Activated T-cell treated with anti-CD3 and anti-CD28 coated beads for 4 hours (primary cell): ENCODE measurements around the gene CCAR1.
"Not testable (repeated sequence)": the region's sequence is repeated elsewhere in the genome, so short reads cannot be mapped to it uniquely, and the experiment has no call there.

Source experiments
- DNase-seq: peaks from one replicate; pipeline ENCODE4 v3.0.0-alpha.2; 2020

The CCAR1 gene

GRCh38 chr10:68759223-68759863, 38.3 kb downstream of the CCAR1 start:
- DNase-seq = no peak

DNA sequence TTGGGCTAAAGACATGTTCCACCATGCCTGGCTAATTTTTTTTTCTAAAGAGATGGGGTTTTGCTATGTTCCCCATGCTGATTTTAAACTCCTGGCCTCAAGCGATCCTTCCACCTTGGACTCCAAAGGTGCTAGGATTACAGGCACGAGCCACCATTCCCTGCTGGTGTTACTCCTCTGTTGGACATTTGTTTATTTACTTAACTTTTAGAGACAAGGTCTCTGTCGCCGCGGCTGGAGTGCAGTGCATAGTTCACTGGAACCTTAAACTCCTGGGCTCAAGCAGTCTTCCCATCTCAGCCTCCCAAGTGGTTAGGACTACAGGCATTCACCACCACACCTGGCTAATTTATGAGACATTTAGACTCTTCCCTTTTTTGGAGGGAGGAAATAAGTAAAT, 38.9 kb downstream of the CCAR1 start:
- DNase-seq = no peak

DNA sequence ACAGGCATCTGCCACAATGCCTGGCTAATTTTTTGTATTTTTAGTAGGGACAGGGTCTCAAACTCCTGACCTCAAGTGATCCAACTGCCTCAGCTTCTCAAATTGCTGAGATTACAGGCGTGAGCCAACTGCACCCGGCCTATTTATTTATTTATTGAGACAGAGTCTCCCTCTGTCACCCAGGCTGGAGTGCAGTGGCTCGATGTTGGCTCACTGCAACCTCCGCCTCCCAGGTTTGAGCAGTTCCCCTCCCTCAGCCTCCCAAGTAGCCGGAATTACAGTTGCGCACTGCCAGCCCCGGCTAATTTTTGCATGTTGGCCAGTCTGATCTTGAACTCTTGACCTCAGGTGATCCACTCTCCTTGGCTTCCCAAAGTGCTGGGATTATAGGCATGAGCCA, 46.4 kb downstream of the CCAR1 start:
- not testable (repeated sequence) for DNase-seq

- DNase-seq = no peak
These were observed 60.9 kb downstream of the CCAR1 start for GRCh38 chr10:68781613-68782574.

GRCh38 chr10:68784476-68784875, 63.4 kb downstream of the CCAR1 start:
- no peak for DNase-seq

GRCh38 chr10:68787813-68788212, 66.8 kb downstream of the CCAR1 start:
- no peak for DNase-seq

DNA sequence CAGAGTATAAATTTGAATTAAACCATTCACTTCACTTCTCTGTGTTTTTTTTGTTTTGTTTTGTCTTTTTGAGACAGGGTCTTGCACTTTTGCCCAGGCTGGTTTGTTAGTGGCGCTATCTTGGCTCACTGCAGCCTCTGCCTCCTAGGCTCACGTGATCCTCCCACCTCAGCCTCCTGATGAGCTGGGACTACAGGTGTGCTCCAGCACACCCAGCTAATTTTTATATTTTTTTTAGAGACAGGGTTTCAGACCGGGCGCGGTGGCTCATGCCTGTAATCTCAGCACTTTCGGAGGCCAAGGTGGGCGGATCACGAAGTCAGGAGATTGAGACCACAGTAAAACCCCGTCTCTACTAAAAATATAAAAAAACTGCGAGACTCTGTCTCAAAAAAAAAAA, 69.4 kb downstream of the CCAR1 start:
- DNase-seq = no peak

GRCh38 chr10:68792115-68792514, 71.1 kb downstream of the CCAR1 start:
- no peak for DNase-seq

GRCh38 chr10:68795886-68796532, 75.0 kb downstream of the CCAR1 start:
- DNase-seq = no peak

DNA sequence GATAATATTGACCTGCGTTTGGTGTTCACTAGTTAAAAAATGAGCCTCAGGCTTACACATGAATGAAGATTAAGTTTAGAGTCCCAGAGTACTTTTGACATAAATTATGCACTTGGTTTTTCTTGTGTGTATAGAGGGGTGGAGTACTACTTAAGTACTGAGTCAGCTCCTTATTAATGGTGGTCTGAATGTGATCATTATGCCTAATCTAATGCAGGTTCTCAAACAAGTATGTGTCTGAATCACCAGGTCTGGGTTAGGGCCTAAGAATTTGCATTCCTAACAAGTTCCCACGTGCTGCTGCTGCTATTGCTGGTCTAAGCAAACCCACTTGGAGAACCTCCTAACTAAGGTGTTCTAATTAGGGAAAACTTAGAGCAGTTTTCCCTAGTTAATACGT, 75.6 kb downstream of the CCAR1 start:
- no peak for DNase-seq

DNA sequence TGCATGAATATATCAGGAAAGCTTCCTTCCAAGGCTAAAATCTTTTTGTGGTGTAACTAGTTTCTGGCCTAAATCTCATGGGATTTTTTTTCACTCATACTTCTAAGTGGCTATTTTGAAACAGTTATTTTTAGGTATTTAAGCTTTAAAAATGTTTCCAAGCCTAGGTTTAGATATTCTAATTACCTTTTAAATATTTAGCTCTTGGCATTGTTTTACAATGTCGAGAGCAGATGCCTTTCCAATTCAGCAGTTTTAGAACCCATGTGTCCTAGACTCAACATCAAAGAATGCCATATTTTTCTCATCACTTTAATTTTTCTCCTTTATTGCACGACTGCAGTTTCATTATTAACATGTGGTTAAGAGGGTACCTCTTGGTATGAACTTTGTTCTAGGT, 79.2 kb downstream of the CCAR1 start:
- DNase-seq = no peak

DNA sequence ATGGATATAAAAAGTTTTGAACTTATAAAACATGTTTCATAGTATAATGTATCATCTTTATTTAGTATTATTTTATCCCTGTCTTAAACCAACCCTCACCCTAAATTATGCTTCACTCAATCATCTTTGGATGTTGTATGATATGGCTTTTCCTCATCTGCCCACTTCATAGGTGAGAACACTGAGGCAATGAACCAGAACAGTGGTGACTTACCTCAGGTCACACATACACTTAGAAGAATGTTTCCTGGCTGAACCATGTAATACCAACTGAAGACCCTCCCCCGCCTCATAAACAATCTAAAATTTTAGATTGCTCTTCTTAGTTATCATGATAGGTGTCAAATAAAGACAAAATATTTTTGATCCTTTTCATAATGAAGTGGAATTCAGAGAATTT, 83.7 kb downstream of the CCAR1 start:
- DNase-seq = no peak

DNA sequence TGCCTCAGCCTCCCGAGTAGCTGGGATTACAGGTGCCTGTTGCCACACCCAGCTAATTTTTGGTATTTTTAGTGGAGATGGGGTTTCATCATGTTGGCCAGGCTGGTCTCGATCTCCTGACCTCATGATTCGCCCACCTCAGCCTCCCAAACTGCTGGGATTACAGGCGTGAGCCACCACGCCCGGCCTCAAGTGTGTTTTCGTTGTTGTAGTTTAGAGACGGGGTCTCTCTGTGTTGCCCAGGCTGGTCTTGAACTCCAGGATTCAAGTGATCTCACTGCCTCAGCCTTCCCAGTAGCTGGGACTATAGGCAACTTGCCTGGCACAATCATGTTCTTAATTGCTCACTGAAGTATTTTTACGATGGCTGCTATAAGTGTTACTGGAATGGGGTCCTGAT, 89.8 kb downstream of the CCAR1 start:
- DNase-seq = not testable (repeated sequence)

- no peak for DNase-seq
These were observed 90.4 kb downstream of the CCAR1 start for GRCh38 chr10:68811314-68812009.

- DNase-seq = no peak
These were observed 91.4 kb downstream of the CCAR1 start for GRCh38 chr10:68812420-68812819.

DNA sequence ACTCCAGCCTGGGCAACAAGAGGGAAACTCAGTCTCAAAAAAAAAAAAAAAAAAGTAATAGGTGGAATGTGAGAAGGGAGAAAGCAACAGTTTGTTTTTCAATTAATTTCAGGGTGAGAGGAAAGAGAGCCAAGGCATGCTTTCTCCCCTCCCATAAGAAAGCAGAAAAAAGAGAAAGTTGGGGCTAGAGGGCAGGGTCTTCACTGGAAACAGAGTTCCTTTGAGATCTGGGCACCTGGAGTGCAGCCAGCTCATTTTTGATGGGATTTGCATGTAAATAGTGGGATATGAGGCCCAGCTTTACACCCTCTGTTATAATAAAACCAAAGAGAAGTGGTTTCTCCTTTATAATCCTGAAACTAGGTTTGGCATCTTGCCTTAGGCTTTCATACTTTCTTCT, 92.5 kb downstream of the CCAR1 start:
- DNase-seq = no peak

- no peak for DNase-seq
These were observed 95.9 kb downstream of the CCAR1 start for GRCh38 chr10:68816796-68817412.

GRCh38 chr10:68820359-68820758, 99.3 kb downstream of the CCAR1 start:
- DNase-seq = not testable (repeated sequence)

DNA sequence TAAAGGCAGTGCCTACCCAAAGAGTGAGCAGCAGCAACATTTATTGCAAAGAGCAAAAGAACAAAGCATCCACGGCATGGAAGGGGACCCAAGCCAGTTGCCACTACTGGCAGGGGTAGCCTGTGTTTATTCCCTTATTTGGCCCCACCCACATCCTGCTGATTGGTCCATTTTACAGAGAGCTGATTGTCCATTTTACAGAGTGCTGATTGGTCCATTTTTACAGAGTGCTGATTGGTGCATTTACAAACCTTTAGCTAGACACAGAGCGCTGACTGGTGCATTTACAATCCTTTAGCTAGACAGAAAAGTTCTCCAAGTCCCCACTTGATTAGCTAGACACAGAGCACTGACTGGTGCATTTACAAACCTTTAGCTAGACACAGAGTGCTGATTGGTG, 101.6 kb downstream of the CCAR1 start:
- DNase-seq = not testable (repeated sequence)

DNA sequence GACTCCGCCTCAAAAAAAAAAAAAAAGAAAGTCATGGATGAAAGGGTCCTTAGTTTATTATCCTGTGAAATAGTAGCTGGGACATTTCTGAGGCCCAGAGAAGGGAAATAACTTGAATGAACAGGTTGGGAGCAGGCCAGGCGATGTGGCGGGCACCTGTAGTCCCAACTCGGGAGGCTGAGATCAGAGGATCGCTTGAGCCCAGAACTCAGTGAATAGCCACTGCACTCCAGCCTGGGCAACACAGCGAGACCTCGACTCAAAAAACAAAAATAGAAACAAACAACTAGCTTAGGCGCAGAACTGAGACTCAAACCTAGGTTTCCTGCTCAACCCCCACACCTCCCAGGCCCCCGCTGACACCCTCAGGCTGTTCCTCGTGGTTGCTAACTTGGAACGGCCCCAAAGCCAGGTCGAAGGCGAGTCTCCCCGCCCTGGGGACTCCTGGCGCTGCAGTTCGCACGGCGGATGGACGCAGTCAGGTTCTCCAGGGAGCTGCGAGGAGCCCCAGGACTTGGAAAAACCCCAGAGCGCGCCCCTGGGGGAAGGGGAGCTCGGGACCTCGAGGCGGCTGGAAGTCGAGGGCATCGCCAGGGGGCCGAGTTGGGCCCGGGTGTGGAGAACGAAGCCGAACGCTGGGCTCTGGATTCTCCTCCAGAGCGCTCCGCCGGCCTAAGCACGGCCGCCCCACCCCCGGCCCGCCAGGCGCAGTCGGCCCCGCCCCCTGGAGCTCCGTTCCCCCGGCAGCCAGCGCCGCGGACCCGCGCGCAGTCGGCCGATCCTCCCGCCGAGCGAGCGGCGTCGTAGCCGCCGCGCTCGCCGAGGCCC, 105.9 kb downstream of the CCAR1 start, which contains the start of gene STOX1:
STOX1 (plus strand) TSS at position 768 of the 828 bp plus-strand sequence. CDS start 93 bp downstream, outside the sequence.
- peak; percentile 36 for DNase-seq

GRCh38 chr10:68827592-68827959, 106.5 kb downstream of the CCAR1 start:
- not testable (repeated sequence) for DNase-seq
